Activated T-cell treated with anti-CD3 and anti-CD28 coated beads for 48 hours (primary cell): ENCODE measurements around the gene BTBD1.

Source experiments
- DNase-seq: peaks from one replicate; pipeline ENCODE4 v3.0.0-alpha.2; 2020; ENCODE audit warnings: low read depth

Gene BTBD1

GRCh38 chr15:82992436-82992998 lies 74.5 kb downstream of the BTBD1 start:
- no peak for DNase-seq

DNA sequence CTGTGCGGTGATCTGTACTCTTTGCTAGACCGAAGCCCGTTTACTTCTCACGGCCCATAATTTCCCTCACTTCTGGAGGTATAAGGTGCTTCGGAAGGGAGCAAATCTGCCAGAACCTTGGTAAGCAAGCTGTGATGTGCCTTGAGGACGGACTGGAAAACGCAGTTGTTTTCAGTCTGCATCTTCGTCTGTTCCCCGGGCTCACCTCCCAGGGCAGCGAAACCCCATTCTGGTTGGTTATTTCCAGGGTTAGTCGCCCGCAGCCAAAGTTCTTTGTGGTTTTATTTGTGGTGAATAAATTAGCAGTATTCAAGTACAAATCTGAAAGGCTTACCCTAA lies 80.6 kb downstream of the BTBD1 start:
- DNase-seq: no peak

GRCh38 chr15:82985688-82986441 lies 81.2 kb downstream of the BTBD1 start, which contains the start of gene RAMAC:
TSS of gene RAMAC (plus strand) at chr15:82986210. CDS start at chr15:82989019, 2,809 bp downstream.
- peak; percentile 82 for DNase-seq

- no peak for DNase-seq
These were observed 86.1 kb downstream of the BTBD1 start for GRCh38 chr15:82980981-82981380.

DNA sequence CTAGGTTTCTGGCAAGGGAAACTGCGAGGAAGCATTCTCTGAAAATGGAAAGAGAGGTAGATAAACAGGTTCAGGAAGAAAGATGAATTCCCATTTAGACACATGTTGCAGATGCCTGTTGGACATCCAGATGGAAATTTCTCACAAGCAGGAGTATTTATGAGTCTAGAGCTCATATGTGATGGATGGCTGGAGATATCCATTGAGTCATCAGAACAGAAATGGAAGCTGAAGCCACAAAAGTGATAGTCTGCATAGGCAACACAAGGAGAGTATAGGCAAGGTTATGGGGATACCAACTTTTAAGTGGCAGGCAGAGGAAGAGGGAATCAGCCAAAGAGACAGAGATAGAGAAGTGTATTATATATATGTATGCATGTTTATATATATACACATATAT lies 87.3 kb downstream of the BTBD1 start:
- no peak for DNase-seq

DNA sequence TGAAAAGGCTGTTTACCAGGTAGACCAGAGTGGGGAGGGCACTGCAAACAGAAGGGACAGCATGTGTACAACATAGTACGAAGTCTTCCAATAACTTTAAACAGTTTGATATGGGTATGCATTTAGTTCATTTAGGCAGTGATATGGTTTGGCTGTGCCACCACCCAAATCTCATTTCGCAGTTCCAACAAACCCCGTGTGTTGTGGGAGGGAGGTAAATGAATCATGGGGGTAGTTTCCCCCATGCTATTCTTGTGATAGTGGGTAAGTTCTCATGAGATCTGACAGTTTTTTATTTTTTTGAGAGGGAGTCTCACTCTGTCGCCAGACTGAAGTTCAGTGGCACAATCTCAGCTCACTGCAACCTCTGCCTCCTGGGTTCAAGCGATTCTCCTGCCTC lies 88.6 kb downstream of the BTBD1 start:
- no peak for DNase-seq

- no peak for DNase-seq
These were observed 90.0 kb downstream of the BTBD1 start for GRCh38 chr15:82977076-82977475.

GRCh38 chr15:82972990-82973389 lies 94.1 kb downstream of the BTBD1 start:
- DNase-seq: no peak

- DNase-seq: no peak
These were observed 95.7 kb downstream of the BTBD1 start for GRCh38 chr15:82971218-82971984.

GRCh38 chr15:82970696-82971095 lies 96.4 kb downstream of the BTBD1 start:
- DNase-seq: no peak

GRCh38 chr15:82970078-82970686 lies 96.9 kb downstream of the BTBD1 start:
- no peak for DNase-seq

DNA sequence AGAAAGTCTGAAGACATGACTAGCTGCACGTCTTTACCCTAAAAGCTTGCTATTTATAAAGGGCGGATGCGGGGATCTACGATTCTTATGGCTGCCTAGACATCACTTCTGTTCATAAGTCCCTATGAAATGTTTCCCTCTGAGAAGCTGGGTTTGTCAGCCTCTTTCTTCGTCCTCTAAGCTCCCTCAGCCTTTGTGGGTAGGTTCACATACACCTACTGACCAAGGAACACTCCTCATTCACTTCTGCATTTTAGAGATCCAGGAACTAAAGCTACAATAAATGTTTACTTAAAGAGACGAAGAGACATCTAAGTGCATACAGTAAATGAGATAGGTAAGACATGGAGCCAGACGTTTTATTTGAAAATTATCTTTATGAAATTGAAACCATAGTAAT lies 97.7 kb downstream of the BTBD1 start:
- no peak for DNase-seq

GRCh38 chr15:82968066-82968465 lies 99.0 kb downstream of the BTBD1 start:
- DNase-seq: no peak

GRCh38 chr15:82966671-82967071 lies 100.4 kb downstream of the BTBD1 start:
- peak; percentile 8 for DNase-seq
